ENCODE data around the gene LYSMD1. TPM values are rescaled to one million over a fixed set of nuclear protein-coding genes. Genes with fewer than 3 reads are reported as not detected.

LYSMD1 gene
- total and polyA plus RNA-seq, 2 of the 4 experiments (the other 2 are of a cell fraction): 5.9 to 10.4 TPM

DNA sequence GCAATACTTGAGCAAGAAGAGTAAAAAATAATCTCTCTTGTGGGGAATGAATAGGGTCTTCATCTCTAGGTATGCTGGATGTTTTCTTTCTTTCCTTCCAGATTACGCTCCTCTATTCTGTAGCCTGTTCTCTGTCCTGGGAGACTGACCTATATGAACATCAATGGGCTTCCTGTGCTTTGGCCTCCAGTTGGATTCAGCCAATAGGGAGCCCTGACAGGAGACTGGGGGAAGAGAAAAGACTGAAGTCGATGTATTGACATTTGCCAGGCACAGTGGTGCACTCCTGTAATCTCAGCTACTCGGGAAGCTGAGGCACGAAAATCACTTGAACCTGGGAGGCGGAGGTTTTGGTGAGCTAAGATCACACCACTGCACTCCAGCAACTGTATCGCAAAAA is 36.9 kb downstream of the LYSMD1 start:
- Histone ChIP-seq H3K79me1 (ENCODE audit: low read depth in 1 of 2, low read length in 2 of 2) (no peaks in the 10 kb centered on the region), H4K5ac (ENCODE audit: low read depth, low read length) (no peak overlapping the region), H2AK9ac (replicated peaks; ENCODE audit: low read depth, low read length, poor library complexity) (no peak overlapping the region), H3K4me3 (ENCODE audit: insufficient read depth, low read depth, low read length) (no peak overlapping the region), H3K9me1 (ENCODE audit: insufficient read depth, low read length) (no peaks in the 10 kb centered on the region), H3K36me3 (ENCODE audit: control insufficient read depth, insufficient read depth, low read length) (no peaks in the 10 kb centered on the region), H2AFZ (replicated peaks; ENCODE audit: low read length, poor library complexity) (no peak overlapping the region), H2AK5ac (ENCODE audit: low read depth, low read length) (no peak overlapping the region), H3K4ac (ENCODE audit: low read depth, low read length) (no peak overlapping the region), H3K4me2 (ENCODE audit: low read depth, low read length) (no peak overlapping the region), H3K14ac (replicated peaks; ENCODE audit: low read depth, low read length) (no peak overlapping the region), H3K4me1 (ENCODE audit: control insufficient read depth, insufficient read depth, low read length) (no peaks in the 10 kb centered on the region), H4K20me1 (ENCODE audit: insufficient read depth, low read length) (no peaks in the 10 kb centered on the region), H3K56ac (ENCODE audit: extremely low read depth, insufficient read depth, low read length) (no peak overlapping the region), H2BK5ac (ENCODE audit: low read depth, low read length, poor library complexity, severe bottlenecking) (no peak overlapping the region), H3K27ac (ENCODE audit: insufficient read depth, low read length) (no peak overlapping the region), H3K27me3 (ENCODE audit: control insufficient read depth, insufficient read depth, low read length) (peaks cover 9% of the 10 kb centered on the region), H3K18ac (ENCODE audit: low read depth, low read length) (no peak overlapping the region), H2BK20ac (ENCODE audit: low read depth, low read length) (no peak overlapping the region), H2BK15ac (ENCODE audit: low read depth, low read length) (no peak overlapping the region), H3K9ac (ENCODE audit: low read depth, low read length) (no peak overlapping the region), H3K23ac (ENCODE audit: low read depth, low read length) (no peak overlapping the region), H4K8ac (ENCODE audit: low read depth in 2 of 2, low read length in 2 of 2) (no peak overlapping the region), H3K9me3 (ENCODE audit: control insufficient read depth, insufficient read depth, low read length) (no peaks in the 10 kb centered on the region), H4K91ac (ENCODE audit: insufficient read depth, low read depth, low read length) (no peak overlapping the region), H2BK120ac (ENCODE audit: low read depth, low read length) (no peak overlapping the region)
- WGBS, 2 experiments (ENCODE audit: extremely low coverage in 2 of 2, insufficient read length in 1 of 2): no CpG with 5 or more reads among the region's 6 CpGs
- in situ Hi-C loops (cut with MboI; ENCODE audit: low sequenced_read_pairs): no loop called here
- ATAC-seq (ENCODE audit: low read depth) (no peak), DNase-seq (no peak)
- no TSS peak for BruUV-seq (replicated peaks)
- TF ChIP-seq MXI1 (IDR thresholded peaks at IDR 0.05; ENCODE audit: borderline replicate concordance, low read depth, low read length) (no peak), CEBPB (IDR thresholded peaks at IDR 0.05; ENCODE audit: low read depth, low read length) (no peak), CHD1 (IDR thresholded peaks at IDR 0.05; ENCODE audit: low read depth, low read length) (no peak), RAD21 (IDR thresholded peaks at IDR 0.05; ENCODE audit: low read length) (no peak), MAFK (IDR thresholded peaks at IDR 0.05; ENCODE audit: low read depth, low read length) (no peak), RCOR1 (IDR thresholded peaks at IDR 0.05; ENCODE audit: insufficient replicate concordance, low read length) (no peak), BHLHE40 (IDR thresholded peaks at IDR 0.05; ENCODE audit: low read depth, low read length) (no peak), NFE2L2 (IDR thresholded peaks at IDR 0.05; ENCODE audit: low read depth, low read length) (no peak), MAZ (IDR thresholded peaks at IDR 0.05; ENCODE audit: borderline replicate concordance, low read depth, low read length) (no peak)
- TF ChIP-seq, protein P1, sequence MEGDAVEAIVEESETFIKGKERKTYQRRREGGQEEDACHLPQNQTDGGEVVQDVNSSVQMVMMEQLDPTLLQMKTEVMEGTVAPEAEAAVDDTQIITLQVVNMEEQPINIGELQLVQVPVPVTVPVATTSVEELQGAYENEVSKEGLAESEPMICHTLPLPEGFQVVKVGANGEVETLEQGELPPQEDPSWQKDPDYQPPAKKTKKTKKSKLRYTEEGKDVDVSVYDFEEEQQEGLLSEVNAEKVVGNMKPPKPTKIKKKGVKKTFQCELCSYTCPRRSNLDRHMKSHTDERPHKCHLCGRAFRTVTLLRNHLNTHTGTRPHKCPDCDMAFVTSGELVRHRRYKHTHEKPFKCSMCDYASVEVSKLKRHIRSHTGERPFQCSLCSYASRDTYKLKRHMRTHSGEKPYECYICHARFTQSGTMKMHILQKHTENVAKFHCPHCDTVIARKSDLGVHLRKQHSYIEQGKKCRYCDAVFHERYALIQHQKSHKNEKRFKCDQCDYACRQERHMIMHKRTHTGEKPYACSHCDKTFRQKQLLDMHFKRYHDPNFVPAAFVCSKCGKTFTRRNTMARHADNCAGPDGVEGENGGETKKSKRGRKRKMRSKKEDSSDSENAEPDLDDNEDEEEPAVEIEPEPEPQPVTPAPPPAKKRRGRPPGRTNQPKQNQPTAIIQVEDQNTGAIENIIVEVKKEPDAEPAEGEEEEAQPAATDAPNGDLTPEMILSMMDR (conservative IDR thresholded peaks at IDR 0.05; ENCODE audit: low read depth, low read length): no peak
- TF ChIP-seq, protein P2, sequence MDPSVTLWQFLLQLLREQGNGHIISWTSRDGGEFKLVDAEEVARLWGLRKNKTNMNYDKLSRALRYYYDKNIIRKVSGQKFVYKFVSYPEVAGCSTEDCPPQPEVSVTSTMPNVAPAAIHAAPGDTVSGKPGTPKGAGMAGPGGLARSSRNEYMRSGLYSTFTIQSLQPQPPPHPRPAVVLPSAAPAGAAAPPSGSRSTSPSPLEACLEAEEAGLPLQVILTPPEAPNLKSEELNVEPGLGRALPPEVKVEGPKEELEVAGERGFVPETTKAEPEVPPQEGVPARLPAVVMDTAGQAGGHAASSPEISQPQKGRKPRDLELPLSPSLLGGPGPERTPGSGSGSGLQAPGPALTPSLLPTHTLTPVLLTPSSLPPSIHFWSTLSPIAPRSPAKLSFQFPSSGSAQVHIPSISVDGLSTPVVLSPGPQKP (IDR thresholded peaks at IDR 0.05; ENCODE audit: borderline replicate concordance, low read depth, low read length): no peak
- TF ChIP-seq, protein P3, sequence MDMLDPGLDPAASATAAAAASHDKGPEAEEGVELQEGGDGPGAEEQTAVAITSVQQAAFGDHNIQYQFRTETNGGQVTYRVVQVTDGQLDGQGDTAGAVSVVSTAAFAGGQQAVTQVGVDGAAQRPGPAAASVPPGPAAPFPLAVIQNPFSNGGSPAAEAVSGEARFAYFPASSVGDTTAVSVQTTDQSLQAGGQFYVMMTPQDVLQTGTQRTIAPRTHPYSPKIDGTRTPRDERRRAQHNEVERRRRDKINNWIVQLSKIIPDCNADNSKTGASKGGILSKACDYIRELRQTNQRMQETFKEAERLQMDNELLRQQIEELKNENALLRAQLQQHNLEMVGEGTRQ (IDR thresholded peaks at IDR 0.05; ENCODE audit: low read depth, low read length): no peak
- CTCF ChIA-PET: interaction anchor here (1.0 kb wide), 1 partner anchor 29 kb away, joined by 3 read pairs; no protein-coding TSS in a partner anchor
- dilution Hi-C loops (cut with HindIII; ENCODE audit: low sequenced_read_pairs, unreplicated experiment): no loop called here
- POLR2A ChIA-PET (ENCODE audit: unreplicated experiment): interaction anchor here (0.6 to 0.7 kb wide), 2 partner anchors 28 to 160 kb away, joined by 3 to 5 read pairs; no protein-coding TSS in a partner anchor
- intact Hi-C loops (cut with micrococcal nuclease): no loop called here

All from IMR-90 (cell line).